Fibroblast of skin of right biceps (primary cell): ENCODE results near the gene NHP2.
A peak's percentile ranks its signal among the peaks of the same experiment; 100 is the strongest.
"Not testable (repeated sequence)": the region's sequence is repeated elsewhere in the genome, so short reads cannot be mapped to it uniquely, and the experiment has no call there.

Experiments
- DNase-seq: peaks from one replicate; pipeline ENCODE4 v3.0.0-alpha.2; 2013

Gene NHP2

DNA sequence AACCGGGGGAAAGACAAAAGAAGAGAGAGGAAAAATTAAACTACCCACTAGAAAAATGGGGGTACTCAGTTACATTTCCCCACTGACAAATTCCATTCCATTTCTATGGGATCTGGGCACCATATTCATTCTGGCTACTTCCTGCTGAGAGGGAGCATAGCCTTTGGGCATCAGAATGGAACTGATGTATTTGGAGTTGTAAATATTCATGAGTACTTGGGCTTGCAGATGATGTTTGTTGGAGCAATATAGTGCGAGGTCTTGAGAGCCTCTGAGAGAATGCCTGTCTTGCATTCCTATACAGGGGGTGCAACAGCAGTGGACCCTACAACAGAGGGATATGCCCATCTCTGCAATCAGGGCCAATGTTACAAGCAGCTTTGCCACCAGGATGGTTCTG is 16.8 kb upstream of the NHP2 start:
- DNase-seq: no peak

DNA sequence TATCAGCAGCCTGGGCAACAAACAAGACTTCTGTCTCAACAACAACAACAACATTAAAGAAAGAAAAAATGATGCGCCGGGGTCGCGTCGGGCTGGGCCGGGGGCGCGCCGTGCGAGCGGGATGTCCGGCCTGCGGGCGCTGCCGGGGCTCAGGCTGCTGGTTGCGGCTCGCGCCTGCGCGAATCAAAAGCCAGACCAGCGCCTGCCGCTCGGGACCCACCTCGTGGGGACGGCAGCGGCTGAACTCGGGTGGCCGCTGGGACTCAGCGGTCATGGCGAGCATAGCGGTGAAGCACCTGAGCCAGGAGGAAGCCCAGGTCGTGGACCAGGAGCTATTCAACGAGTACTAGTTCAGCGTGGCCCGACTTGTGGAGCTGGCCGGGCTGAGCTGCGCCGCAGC is 11.9 kb upstream of the NHP2 start:
- DNase-seq: no peak

DNA sequence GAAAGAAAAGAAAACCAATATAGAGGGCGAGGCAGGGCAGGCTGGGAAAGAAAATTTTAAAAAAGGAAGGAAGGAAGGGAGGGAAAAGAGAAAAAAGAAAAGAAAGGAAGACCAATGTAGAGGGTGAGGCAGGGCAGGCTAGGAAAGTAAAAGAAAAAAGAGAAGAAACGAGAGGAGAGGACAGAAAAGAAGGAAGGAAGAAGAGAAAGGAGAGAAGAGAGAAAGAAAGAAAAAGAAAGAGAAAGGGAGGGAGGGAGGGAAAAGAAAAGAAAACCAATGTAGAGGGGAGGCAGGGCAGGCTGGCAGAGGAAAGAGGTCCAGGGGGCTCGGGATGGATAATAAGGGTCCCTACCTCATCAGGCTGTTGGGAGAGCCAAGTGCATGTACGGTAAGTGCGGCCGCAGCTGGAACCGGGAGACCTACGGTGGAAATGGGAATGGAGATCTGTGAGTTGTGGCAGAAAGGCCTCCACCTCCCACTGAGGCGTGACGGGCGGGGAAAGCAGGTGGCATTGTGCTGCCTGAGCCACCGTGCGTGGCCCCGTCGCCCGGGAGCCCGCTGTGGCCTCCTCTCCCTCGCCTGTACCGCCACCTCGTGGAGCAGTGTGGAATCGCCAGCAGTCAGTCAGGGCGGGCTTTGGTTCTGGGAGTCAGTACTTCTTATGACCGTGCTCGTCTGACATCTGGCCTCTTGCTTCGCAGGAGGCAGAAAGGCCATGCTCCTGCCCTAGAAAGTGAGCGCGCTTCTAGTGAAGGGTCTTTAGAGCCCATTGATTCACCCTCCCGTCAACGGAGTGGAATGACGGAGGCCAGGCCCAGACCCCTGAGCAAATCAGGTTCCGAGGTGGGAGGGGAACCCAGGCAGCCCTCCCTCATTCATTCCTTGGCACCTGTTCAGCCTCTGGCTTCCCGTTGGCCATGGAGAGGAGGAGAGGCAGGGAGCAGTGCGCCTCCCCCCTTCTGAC is 10.4 kb upstream of the NHP2 start:
- peak; percentile 62 for DNase-seq

DNA sequence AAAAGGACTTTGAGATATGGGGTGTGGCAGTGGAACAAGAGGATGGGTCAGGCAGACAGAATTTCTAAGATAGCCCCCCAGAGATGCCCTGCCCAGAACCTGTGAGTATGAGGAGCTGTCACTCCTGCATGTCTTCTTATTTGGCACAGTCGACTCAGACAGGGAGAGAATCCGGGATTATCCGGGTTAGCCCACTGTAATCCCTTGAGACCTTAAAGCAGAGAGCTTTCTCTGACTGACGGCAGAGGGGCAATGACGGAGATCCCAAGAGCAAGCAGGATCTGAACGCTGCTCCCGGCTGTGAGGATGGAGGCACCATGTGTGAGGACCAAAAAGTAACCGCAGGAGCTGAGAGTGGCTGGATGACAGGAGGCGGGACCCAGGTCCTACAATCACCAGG is 8.8 kb upstream of the NHP2 start:
- DNase-seq: no peak

DNA sequence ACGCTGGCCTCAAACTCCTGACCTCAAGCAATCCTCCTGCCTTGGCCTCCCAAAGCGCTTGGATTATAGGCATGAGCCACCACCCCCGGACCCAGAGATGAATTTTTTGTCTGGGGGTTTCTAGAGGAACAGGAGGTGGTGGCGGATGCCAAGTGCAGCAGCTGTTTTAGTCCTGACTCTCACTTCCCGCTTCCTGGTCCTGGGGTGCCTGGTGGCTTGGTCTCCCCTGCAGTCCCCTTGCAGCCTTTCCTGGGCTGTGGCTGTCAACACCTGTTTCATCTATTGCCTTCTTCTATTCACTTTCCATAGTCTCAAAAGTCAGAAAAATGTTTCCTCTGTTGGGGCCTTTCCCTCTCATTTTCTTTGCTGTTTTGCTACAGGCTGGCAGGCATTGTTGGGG is 6.5 kb upstream of the NHP2 start:
- no peak for DNase-seq

DNA sequence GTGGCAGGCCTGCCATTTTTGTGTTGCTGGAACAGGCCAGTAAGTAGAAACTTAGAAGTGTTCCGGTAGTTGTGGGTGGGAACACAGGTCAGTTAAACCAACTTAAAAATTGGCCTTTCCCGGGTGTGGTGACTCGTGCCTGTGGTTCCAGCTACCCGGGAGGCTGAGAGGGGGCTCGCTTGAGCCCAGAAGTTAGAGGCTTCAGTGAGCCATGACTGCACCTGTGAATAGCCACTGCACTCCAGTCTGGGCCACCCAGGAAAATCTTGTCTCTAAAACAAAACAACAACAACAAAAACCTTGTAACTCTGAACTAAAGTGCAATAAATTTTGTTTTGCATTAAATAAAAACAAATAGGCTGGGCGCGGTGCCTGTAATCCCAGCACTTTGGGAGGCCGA is 1.4 kb upstream of the NHP2 start:
- no peak for DNase-seq

DNA sequence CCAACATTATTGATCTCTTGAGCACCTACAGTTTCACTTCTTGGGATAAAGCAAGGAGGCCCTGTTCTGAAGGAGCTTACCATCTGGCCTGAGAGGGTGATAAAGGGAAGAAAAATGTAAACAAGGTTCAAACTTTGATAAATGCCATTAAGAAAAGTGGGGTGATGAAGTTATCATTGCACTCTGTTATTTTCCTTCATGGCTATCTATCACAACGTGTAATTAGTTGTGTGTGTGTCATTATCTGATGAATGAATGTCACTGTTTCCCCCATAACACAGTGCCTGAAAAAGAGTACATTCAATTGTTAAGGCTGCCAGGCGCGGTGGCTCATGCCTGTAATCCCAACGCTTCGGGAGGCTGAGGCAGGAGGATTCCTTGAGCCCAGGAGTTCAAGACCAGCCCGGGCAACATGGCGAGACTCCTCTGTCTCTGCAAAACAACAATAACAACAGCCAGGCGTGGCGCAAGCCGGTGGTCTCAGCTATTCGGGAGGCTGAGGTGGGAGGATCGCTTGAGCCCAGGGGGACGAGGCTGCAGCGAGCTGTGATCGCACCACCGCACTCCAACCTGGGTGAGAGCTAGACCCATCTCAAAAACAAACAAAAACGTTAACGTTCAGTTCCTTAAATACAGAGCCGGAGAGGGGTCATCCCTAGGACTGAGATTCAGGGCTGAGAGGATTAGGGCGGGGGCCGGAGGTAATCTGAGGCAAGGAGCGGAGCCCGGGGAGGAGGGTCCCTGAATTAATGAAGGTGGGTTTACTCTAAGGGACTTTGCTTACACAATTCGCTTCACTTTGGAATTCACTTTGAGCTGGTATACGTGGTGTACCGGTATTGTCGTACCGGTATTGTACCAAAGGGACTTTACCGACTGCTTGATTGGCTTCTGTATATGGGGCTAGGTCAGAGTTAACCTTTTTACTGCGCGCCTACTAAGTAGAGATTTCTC is 917 bp downstream of the NHP2 start:
- no peak for DNase-seq

DNA sequence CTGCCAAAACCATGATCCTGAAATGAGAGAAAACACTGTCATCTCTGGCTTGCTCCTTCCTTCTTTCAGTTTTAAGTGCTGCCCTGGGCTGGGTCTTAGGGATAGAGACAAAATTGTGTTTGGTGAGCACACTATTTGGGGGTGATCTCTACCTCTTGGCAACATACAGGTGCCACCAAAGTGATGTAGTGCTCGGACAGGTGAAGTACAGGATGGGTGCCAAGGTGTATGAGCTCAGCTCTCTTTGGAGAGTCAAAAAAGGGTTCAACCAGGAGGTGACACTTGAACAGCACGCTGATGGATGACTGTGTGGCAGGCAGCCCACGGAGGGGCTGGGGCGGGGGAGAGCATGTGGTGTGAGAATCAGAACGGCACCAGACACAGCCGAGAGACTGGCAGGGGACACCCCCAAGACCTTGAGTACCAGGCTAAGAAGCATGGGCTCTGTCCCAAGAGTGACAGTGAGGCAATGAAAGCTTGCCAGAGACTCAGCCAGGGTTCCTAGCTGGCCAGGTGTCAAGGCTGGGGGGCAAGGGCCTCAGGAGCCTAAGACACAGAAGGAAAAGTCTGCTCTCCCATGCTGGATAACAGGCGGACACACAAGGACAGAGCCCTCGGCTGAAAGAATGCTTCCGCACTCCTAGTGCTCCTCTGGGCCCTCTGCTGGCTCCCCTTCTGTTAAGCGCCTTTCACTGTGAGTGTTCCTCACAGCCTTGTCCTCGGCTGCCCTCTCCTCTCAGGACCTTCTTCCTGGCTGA is 2.5 kb downstream of the NHP2 start:
- DNase-seq: no peak

DNA sequence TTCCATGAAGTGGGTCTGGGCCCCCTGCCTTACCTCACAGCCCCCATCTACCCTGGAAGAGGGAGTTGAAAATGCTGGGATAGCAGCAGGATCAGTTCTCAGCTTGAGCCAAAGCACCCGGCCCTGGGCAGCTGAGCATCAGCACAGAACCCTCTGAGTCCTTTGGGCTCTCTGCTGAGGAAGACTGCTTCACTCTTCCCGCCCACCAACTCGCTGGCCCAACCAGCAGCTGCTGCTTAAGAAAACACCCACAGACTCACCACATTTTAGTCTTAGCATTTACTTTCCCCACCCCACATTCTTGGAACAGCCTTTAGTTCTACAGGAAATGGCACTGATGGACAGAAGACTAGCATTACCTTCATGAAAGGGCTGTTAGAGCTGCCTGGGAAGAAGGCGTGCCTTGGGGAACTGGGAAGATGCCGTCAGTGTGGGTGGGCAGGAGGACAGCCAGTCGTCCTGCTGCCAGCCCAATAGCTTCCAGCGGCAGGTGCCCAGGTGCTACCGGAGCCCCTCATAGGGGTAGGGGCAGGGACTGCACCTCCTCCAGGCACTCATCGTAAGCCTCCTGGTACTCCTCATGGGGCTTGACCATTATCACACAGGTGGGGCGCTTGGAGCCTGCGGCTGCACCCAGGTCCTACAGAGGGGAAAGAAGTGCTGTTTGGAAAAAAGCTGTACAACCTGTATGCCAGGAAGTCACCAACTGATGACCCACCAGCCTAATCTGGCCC is 4.3 kb downstream of the NHP2 start:
- no peak for DNase-seq

DNA sequence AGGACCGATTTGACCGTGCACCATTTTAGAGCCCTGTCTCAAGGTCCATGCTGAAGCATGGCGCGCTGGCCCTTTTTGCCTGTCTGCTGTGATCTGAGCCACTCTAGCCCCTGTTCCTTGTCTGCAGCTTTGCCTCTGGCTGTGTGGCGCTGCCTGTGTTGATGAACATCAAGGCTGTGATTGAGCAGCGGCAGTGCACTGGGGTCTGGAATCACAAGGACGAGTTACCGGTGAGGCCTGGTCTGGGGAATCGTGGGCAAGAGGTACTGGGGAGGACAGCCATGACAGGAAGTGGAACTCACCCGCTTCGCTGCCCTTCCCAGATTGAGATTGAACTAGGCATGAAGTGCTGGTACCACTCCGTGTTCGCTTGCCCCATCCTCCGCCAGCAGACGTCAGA is 6.3 kb downstream of the NHP2 start:
- DNase-seq: no peak

DNA sequence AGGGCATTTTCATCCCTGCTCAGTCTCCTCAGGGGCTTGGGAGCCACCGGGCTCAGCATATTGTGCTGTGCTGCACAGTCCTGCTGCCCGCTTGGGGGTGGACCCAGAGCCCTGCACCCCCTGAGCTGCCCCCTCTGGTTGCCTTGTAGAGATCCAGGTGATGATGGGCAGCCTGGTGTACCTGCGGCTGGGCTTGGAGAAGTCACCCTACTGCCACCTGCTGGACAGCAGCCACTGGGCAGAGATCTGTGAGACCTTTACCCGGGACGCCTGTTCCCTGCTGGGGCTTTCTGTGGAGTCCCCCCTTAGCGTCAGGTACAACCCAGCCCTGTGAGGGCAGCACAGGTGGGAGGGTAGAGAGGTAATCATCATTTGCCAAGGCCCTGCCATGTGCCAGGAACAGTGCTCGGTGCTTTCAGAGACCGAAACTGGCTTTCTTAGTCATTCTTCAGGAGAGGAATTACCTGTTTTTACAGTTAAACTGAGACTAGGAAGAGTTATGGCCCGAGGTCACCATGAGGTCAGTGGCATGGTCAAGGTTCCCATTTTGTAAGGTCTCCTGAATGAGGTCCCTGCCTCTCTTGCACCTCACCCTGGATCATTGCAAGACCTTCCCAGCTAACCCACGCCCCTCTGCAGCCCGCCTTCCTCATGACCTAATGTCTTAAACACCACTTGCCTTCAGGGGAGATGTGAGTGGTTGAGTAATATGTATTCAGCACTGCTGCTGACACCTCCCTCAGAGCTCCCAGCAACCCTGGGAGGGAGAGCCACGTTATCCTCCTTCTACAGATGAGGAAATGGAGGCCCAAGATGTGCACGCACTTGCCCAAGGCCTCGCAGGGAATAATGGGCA is 7.5 kb downstream of the NHP2 start:
- DNase-seq: peak; percentile 29

DNA sequence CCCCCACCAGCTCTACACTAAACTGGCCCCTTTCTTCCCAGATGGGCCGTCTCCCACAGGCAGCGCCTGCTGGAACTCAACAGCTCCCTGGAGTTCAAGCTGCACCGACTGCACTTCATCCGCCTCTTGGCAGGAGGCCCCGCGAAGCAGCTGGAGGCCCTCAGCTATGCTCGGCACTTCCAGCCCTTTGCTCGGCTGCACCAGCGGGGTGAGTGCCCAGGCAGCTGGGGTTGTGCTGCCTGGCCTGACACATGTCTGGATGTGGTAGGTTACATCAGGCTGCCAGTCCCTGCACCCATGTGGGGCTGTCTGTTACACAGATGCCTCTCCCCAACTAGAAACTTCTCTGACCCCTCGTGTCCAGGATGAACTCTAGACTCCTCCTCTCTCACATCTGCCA is 9.8 kb downstream of the NHP2 start:
- no peak for DNase-seq

DNA sequence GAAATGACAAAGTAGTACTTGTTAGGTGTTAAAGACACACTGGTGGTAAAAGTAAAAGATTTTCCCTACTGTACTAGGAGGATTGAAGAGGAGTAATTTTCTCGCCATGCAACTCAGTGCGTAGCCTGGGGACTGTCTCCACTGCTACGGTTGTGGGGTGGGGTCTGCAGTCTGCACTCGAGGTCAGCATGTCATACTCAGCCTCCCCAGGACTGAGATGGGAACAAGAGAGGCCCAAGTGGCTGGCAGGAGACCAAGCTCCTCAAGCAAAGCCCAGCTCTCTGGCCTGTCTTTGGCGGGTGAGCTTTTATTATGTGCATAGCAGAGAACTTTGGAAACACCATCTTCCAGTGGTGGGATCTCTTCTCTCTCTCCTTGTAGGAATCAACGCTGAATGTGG is 10.4 kb downstream of the NHP2 start:
- no peak for DNase-seq

DNA sequence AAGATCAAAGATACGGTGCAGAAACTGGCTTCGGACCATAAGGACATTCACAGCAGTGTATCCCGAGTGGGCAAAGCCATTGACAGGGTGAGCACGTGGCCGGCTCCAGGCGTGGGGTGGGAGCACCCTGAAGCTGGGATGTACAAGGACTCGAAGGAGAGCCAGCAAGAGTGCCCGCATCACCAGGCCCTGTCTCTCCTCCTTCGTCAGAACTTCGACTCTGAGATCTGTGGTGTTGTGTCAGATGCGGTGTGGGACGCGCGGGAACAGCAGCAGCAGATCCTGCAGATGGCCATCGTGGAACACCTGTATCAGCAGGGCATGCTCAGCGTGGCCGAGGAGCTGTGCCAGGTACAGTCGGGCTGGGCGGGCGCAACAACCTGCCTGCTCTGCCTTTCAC is 11.0 kb downstream of the NHP2 start:
- DNase-seq: no peak

DNA sequence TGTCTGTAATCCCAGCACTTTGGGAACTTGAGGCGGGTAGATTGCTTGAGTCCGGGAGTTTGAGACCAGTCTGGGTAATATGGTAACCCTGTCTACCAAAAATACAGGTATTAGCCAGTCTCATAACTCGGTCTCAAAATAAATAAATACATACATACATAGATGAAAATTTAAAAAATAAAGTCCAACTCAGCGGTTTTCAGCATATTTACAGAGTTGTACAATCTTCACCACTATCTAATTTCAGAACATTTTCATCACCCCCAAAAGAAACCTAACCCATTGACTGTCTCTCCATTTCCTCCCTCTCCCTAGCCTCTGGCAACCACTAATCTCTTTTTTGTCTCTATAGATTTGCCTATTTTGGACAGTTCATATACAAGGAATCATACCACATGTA is 12.1 kb downstream of the NHP2 start:
- no peak for DNase-seq

DNA sequence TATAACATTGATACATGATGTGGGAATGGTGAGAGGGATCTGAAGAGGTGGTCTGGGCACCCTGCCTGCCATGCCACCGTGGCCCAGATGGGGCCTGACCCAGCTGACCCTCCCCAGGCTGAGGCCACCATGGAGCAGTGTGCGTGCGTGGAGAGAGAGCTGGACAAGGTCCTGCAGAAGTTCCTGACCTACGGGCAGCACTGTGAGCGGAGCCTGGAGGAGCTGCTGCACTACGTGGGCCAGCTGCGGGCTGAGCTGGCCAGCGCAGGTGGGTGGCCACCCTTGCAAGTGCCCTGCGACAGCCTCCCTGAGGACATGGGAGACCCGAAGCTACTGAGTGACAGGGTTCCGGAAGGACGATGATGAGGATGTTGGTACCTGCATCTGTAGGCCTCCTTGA is 15.7 kb downstream of the NHP2 start:
- DNase-seq: no peak

DNA sequence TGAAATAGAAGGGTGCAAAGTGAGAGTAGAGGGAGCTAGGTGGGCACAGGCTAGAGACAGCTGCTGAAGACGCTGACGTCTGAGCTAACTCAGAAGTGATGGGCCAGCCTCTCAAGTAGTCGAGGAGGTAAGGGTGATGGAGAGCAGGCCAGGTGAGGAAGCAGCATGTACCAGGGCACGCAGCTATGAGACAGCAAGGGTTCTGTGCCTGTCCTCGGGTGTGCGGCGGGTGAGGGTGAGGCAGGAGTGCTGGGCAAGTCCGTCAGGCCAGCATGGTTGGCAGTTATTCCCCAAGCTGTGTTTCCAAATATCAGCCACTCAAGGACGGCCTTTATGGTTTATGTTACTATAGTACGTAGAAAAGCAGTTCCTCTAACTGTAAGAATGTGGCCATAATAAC is 16.7 kb downstream of the NHP2 start:
- DNase-seq: no peak

DNA sequence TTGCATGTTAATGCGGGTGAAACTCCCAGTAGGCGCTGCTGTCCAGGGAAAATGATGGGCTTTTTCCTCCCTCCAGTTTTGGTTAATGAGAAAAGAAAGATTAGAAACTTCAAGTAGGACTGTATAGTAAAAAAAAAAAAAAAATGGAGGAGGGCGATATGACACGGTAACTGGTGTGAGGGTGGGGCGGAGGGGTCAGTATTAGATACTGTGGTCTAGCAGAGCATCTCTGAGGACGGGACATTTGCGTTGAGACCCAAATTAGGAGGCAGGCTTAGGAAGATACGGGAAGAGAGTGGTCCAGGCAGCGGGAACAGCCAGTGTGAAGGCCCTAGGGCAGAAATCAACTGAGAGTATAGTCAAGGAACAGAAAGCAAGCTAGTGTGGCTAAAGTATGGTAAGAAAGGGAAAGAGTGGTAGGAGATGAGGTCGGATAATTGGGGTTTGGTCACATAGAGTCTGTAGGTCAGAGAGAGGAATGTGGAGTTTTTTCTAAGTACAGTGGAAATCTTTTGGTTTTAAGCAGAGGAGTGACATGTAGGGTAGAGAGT is 22.2 kb downstream of the NHP2 start:
- DNase-seq: no peak

DNA sequence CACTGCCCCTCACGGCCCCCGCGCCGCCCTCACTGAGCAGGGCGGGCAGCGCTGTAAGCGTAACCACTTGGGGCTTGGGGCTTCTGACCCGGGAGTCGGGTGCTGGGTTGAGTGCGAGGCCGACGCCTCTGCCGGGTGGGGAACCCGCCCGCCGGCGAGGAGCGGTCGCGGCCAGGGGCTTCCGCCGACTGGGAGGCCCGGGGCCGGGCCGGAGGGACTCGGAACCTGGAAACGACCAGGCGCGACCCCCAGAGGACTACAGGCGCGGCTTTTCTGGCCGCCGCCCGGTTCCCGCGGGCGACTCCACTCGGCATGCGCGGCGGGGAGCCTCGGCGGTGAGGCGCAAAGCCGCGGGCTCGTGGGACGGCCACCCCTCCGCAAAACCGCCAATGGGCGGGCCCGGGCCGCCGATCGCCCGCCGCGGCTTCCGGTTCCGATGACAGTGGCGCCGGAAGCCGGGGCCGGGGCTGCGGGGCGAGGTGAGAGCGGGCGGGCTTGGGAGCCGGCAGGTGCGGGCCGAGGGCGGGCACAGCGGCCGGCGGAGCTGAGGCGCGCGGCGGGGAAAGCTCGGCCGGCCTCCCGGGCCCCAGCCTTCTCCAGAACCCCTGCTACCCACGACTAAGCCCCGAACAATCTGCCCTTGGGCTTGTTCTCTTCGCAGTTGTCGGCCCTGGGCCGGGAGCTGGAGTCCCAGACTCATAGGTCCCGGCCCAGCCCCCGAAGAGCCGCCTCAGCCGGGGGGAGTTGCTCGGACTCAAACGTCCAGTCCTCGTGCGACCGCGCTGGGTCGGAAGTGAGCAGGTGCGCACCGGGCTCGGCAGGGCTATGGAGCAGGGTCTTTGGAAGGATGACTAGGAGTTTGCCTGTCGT is 22.9 kb downstream of the NHP2 start, which contains the start of gene RMND5B:
Gene RMND5B, plus strand, starts transcription at position 439 of the 870 bp plus-strand sequence. CDS start 7,106 bp downstream, outside the sequence.
- peak; percentile 81 for DNase-seq

DNA sequence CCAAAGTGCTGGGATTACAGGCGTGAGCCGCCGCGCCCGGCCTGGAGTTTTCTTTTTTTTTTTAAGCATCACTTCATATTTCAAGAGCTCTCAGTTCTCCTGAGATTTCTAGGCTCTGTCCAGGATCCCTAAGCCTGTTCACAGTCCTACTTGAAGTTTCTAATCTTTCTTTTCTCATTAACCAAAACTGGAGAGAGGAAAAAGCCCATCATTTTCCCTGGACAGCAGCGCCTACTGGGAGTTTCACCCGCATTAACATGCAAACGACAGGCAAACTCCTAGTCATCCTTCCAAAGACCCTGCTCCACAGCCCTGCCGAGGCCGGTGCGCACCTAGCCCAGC is 23.5 kb downstream of the NHP2 start:
- not testable (repeated sequence) for DNase-seq
